HEK293 (cell line): ENCODE data around the gene CNGB1.

Source experiments
- CTCF ChIA-PET: fragments of 350-600 bp; formaldehyde crosslinking; extraction: SDS; loops from one replicate; lab custom pipeline; 2021; ENCODE audit warnings: antibody characterized with exemption; lab: Yijun Ruan, JAX
- POLR2A ChIA-PET: fragments of 300-600 bp; formaldehyde crosslinking; extraction: SDS; loops from one replicate; lab custom pipeline; 2020; ENCODE audit warnings: antibody characterized with exemption, inconsistent platforms; lab: Yijun Ruan, JAX
- H3K27ac ChIP-seq: fragments of 200-500 bp; sonication (Bioruptor generic); 2 replicates; pipeline ENCODE4 v1.5.1; 2014; ENCODE audit warnings: low read depth, low read length, control low read depth, inconsistent platforms; ENCODE audit errors: extremely low read depth
- H3K36me3 ChIP-seq, 2 experiments: fragments of 200-500 bp in 1 of 2; sonication (Bioruptor generic) in 1 of 2; 1 replicate in 1 of 2; 2 replicates in 1 of 2; pipeline ENCODE4 v1.5.1; 2014 to 2017; ENCODE audit warnings: inconsistent platforms in 2 of 2, low read length in 2 of 2; ENCODE audit not compliant: control insufficient read depth in 2 of 2, insufficient read depth in 1 of 2
- H3K4me1 ChIP-seq: fragments of 200-500 bp; sonication (Bioruptor generic); 2 replicates; pipeline ENCODE4 v1.5.1; 2014; ENCODE audit warnings: mild to moderate bottlenecking, low read length, inconsistent platforms; ENCODE audit not compliant: control insufficient read depth, insufficient read depth
- H3K4me3 ChIP-seq: 2 replicates; pipeline ENCODE4 v1.5.1; 2011; ENCODE audit warnings: low read depth, mild to moderate bottlenecking, control low read depth, low read length, moderate library complexity
- H3K9me3 ChIP-seq: fragments of 200-500 bp; sonication (Bioruptor generic); 2 replicates; pipeline ENCODE4 v1.5.1; 2014; ENCODE audit warnings: low read depth, low read length, inconsistent platforms; ENCODE audit not compliant: control insufficient read depth, insufficient read depth
- BCL11A ChIP-seq: fragments of 450-650 bp; formaldehyde crosslinking; IDR thresholded peaks from 2 replicates; pipeline ENCODE4 v1.5.1; 2016; ENCODE audit warnings: low read depth, missing biosample characterization, missing genetic modification characterization
- BCL11B ChIP-seq: fragments of 450-650 bp; formaldehyde crosslinking; IDR thresholded peaks from 2 replicates; pipeline ENCODE4 v1.5.1; 2016; ENCODE audit warnings: low read depth, missing biosample characterization, missing genetic modification characterization
- KLF16 ChIP-seq: fragments of 450-650 bp; formaldehyde crosslinking; IDR thresholded peaks from 2 replicates; pipeline ENCODE4 v1.5.1; 2017; ENCODE audit warnings: missing biosample characterization, missing genetic modification characterization
- KLF7 ChIP-seq: fragments of 450-650 bp; formaldehyde crosslinking; IDR thresholded peaks from 2 replicates; pipeline ENCODE4 v1.5.1; 2016; ENCODE audit warnings: missing biosample characterization, missing genetic modification characterization, borderline replicate concordance
- KLF8 ChIP-seq: fragments of 450-650 bp; formaldehyde crosslinking; IDR thresholded peaks from 2 replicates; pipeline ENCODE4 v1.5.1; 2016; ENCODE audit warnings: missing biosample characterization, missing genetic modification characterization
- MZF1 ChIP-seq: fragments of 450-650 bp; formaldehyde crosslinking; IDR thresholded peaks from 2 replicates; pipeline ENCODE4 v1.5.1; 2017; ENCODE audit warnings: missing biosample characterization, missing genetic modification characterization, borderline replicate concordance
- PRDM4 ChIP-seq: fragments of 450-650 bp; formaldehyde crosslinking; IDR thresholded peaks from 2 replicates; pipeline ENCODE4 v1.5.1; 2017; ENCODE audit warnings: missing biosample characterization, missing genetic modification characterization
- TRIM28 ChIP-seq: IDR thresholded peaks from 2 replicates; pipeline ENCODE4 v1.6.1; 2011; ENCODE audit warnings: low read length, control low read depth, borderline replicate concordance
- WT1 ChIP-seq: fragments of 450-650 bp; formaldehyde crosslinking; IDR thresholded peaks from 2 replicates; pipeline ENCODE4 v1.5.1; 2016; ENCODE audit warnings: missing biosample characterization, missing genetic modification characterization
- YY2 ChIP-seq: fragments of 450-650 bp; formaldehyde crosslinking; IDR thresholded peaks from 2 replicates; pipeline ENCODE4 v1.5.1; 2016; ENCODE audit warnings: missing biosample characterization, missing genetic modification characterization
- ZBTB21 ChIP-seq: fragments of 450-650 bp; formaldehyde crosslinking; IDR thresholded peaks from 2 replicates; pipeline ENCODE4 v1.5.1; 2017; ENCODE audit warnings: missing biosample characterization, missing genetic modification characterization
- ZNF132 ChIP-seq: fragments of 450-650 bp; formaldehyde crosslinking; IDR thresholded peaks from 2 replicates; pipeline ENCODE4 v1.5.1; 2017; ENCODE audit warnings: missing biosample characterization, missing genetic modification characterization, borderline replicate concordance
- ZNF18 ChIP-seq: fragments of 450-650 bp; formaldehyde crosslinking; IDR thresholded peaks from 2 replicates; pipeline ENCODE4 v1.5.1; 2016; ENCODE audit warnings: missing biosample characterization, missing genetic modification characterization
- ZNF211 ChIP-seq: fragments of 450-650 bp; formaldehyde crosslinking; IDR thresholded peaks from 2 replicates; pipeline ENCODE4 v1.5.1; 2016; ENCODE audit warnings: low read depth, missing biosample characterization, missing genetic modification characterization
- ZNF23 ChIP-seq: fragments of 450-650 bp; formaldehyde crosslinking; IDR thresholded peaks from 2 replicates; pipeline ENCODE4 v1.5.1; 2016; ENCODE audit warnings: missing biosample characterization, missing genetic modification characterization, borderline replicate concordance
- ZNF350 ChIP-seq: fragments of 450-650 bp; formaldehyde crosslinking; IDR thresholded peaks from 2 replicates; pipeline ENCODE4 v1.5.0; 2017; ENCODE audit warnings: missing biosample characterization, mild to moderate bottlenecking, missing genetic modification characterization
- ZNF433 ChIP-seq: fragments of 450-650 bp; formaldehyde crosslinking; IDR thresholded peaks from 2 replicates; pipeline ENCODE4 v1.5.1; 2016; ENCODE audit warnings: missing biosample characterization, missing genetic modification characterization, low read depth
- ZNF488 ChIP-seq: fragments of 450-650 bp; formaldehyde crosslinking; IDR thresholded peaks from 2 replicates; pipeline ENCODE4 v1.5.1; 2016; ENCODE audit warnings: missing biosample characterization, missing genetic modification characterization
- ZNF530 ChIP-seq: fragments of 450-650 bp; formaldehyde crosslinking; IDR thresholded peaks from 2 replicates; pipeline ENCODE4 v1.5.1; 2016; ENCODE audit warnings: low read depth, missing biosample characterization, missing genetic modification characterization
- ZNF548 ChIP-seq: fragments of 450-650 bp; formaldehyde crosslinking; IDR thresholded peaks from 2 replicates; pipeline ENCODE4 v1.5.1; 2016; ENCODE audit warnings: missing biosample characterization, missing genetic modification characterization
- ZNF560 ChIP-seq: fragments of 450-650 bp; formaldehyde crosslinking; IDR thresholded peaks from 2 replicates; pipeline ENCODE4 v1.5.1; 2017; ENCODE audit warnings: missing biosample characterization, missing genetic modification characterization, borderline replicate concordance
- ZNF600 ChIP-seq: fragments of 450-650 bp; formaldehyde crosslinking; IDR thresholded peaks from 2 replicates; pipeline ENCODE4 v1.5.1; 2016; ENCODE audit warnings: missing biosample characterization, missing genetic modification characterization
- ZSCAN4 ChIP-seq: fragments of 450-650 bp; formaldehyde crosslinking; IDR thresholded peaks from 2 replicates; pipeline ENCODE4 v1.5.1; 2017; ENCODE audit warnings: missing biosample characterization, missing genetic modification characterization
- ZSCAN5A ChIP-seq: fragments of 450-650 bp; formaldehyde crosslinking; IDR thresholded peaks from 2 replicates; pipeline ENCODE4 v1.5.1; 2016; ENCODE audit warnings: missing biosample characterization, missing genetic modification characterization
- ZXDB ChIP-seq: fragments of 450-650 bp; formaldehyde crosslinking; IDR thresholded peaks from 2 replicates; pipeline ENCODE4 v1.5.1; 2016; ENCODE audit warnings: missing biosample characterization, missing genetic modification characterization

CNGB1 gene

GRCh38 chr16:57845115-57845514 lies 125.8 kb downstream of the CNGB1 start (continued):
- TF ChIP-seq ZSCAN4 (tag by site-specific recombination) (no peak), KLF8 (tag by site-specific recombination) (no peak), ZNF548 (tag by site-specific recombination) (no peak), KLF7 (tag by site-specific recombination) (no peak), WT1 (tag by site-specific recombination) (no peak), ZNF530 (no peak), BCL11B (tag by site-specific recombination) (no peak), ZNF560 (no peak)

- no peak overlapping the region for H3K27ac ChIP-seq
- H3K4me3 ChIP-seq = no peak overlapping the region
- H3K36me3 ChIP-seq = no peaks in the 10 kb centered on the region
- POLR2A ChIA-PET = interaction anchor here (0.6 kb wide), 1 partner anchor 1505 kb away, joined by 5 read pairs; no protein-coding TSS in a partner anchor
- no peaks in the 10 kb centered on the region for H3K9me3 ChIP-seq
- 0 out of 2 replicates have a peak, but pooled peaks cover 3% of the 10 kb centered on the region for H3K4me1 ChIP-seq
- no peak for TF ChIP-seq ZNF132
- TF ChIP-seq ZXDB = no peak
- TF ChIP-seq ZNF548 (tag by site-specific recombination) = no peak
- no peak for TF ChIP-seq MZF1 (tag by site-specific recombination)
- TF ChIP-seq ZBTB21 (tag by site-specific recombination) = no peak
- no peak for TF ChIP-seq PRDM4 (tag by site-specific recombination)
- TF ChIP-seq KLF16 (tag by site-specific recombination) = no peak
- no peak for TF ChIP-seq BCL11A (tag by site-specific recombination)
- TF ChIP-seq ZNF23 (tag by site-specific recombination) = no peak
- no peak for TF ChIP-seq ZNF600 (tag by site-specific recombination)
- TF ChIP-seq ZNF433 = no peak
- TF ChIP-seq YY2 (tag by site-specific recombination) = no peak
- TF ChIP-seq ZNF350 (tag by site-specific recombination) = no peak
- TF ChIP-seq ZSCAN5A (tag by site-specific recombination) = no peak
- TF ChIP-seq ZNF18 (tag by site-specific recombination) = no peak
- no peak for TF ChIP-seq TRIM28
- TF ChIP-seq ZSCAN4 (tag by site-specific recombination) = no peak
- no peak for TF ChIP-seq ZNF488 (tag by site-specific recombination)
- TF ChIP-seq ZNF211 = no peak
- CTCF ChIA-PET = interaction anchor here (0.9 kb wide), 1 partner anchor 18 kb away, joined by 3 read pairs; no protein-coding TSS in a partner anchor
Measured at GRCh38 chr16:57844416-57845030, 126.4 kb downstream of the CNGB1 start.
